ENCODE measurements around the gene PRUNE2.
"Not testable (repeated sequence)": the region's sequence is repeated elsewhere in the genome, so short reads cannot be mapped to it uniquely, and the experiment has no call there.

PRUNE2 gene

GRCh38 chr9:76744336-76744735 is 161.6 kb downstream of the PRUNE2 start:
- Histone ChIP-seq H3K36me3 (ENCODE audit: low read length) (no peaks in the 10 kb centered on the region), H3K9ac (ENCODE audit: low read length) (no peak overlapping the region), H3K9me2 (replicated peaks; ENCODE audit: insufficient read depth, low read length) (no peaks in the 10 kb centered on the region), H3K9me3 (ENCODE audit: insufficient read depth, low read length) (no peaks in the 10 kb centered on the region), H3F3A (ENCODE audit: insufficient read depth) (no peaks in the 10 kb centered on the region), H3K4me2 (ENCODE audit: low read depth, low read length, poor library complexity, severe bottlenecking) (no peak overlapping the region), H4K20me1 (ENCODE audit: low read depth, low read length) (no peaks in the 10 kb centered on the region), H3K27me3 (ENCODE audit: low read length) (no peaks in the 10 kb centered on the region), H3K79me2 (ENCODE audit: insufficient read depth, low read length) (no peaks in the 10 kb centered on the region), H3K4me3 (ENCODE audit: insufficient read depth, low read length, poor library complexity, severe bottlenecking) (no peak overlapping the region), H3K27ac (ENCODE audit: low read depth, low read length) (no peak overlapping the region), H2AFZ (ENCODE audit: low read depth, low read length, severe bottlenecking) (no peak overlapping the region)
- TF ChIP-seq EZH2phosphoT487 (conservative IDR thresholded peaks at IDR 0.05; ENCODE audit: low read length), result no peak
- no peak for TF ChIP-seq CTCF (IDR thresholded peaks at IDR 0.05; ENCODE audit: insufficient read depth, low read length, poor library complexity, severe bottlenecking)

- no peak overlapping the region for H3K9ac ChIP-seq (ENCODE audit: low read length)
- TF ChIP-seq CTCF (IDR thresholded peaks at IDR 0.05; ENCODE audit: insufficient read depth, low read length, poor library complexity, severe bottlenecking) (no peak), EZH2phosphoT487 (conservative IDR thresholded peaks at IDR 0.05; ENCODE audit: low read length) (no peak)
- H4K20me1 ChIP-seq (ENCODE audit: low read depth, low read length), result no peaks in the 10 kb centered on the region
- no peaks in the 10 kb centered on the region for H3K79me2 ChIP-seq (ENCODE audit: insufficient read depth, low read length)
- no peak overlapping the region for H3K4me2 ChIP-seq (ENCODE audit: low read depth, low read length, poor library complexity, severe bottlenecking)
- H2AFZ ChIP-seq (ENCODE audit: low read depth, low read length, severe bottlenecking), result no peak overlapping the region
- H3K27ac ChIP-seq (ENCODE audit: low read depth, low read length), result no peak overlapping the region
- H3K9me2 ChIP-seq (replicated peaks; ENCODE audit: insufficient read depth, low read length), result no peaks in the 10 kb centered on the region
- H3K36me3 ChIP-seq (ENCODE audit: low read length), result no peaks in the 10 kb centered on the region
- H3K9me3 ChIP-seq (ENCODE audit: insufficient read depth, low read length), result no peaks in the 10 kb centered on the region
- no peak overlapping the region for H3K4me3 ChIP-seq (ENCODE audit: insufficient read depth, low read length, poor library complexity, severe bottlenecking)
- no peaks in the 10 kb centered on the region for H3F3A ChIP-seq (ENCODE audit: insufficient read depth)
- H3K27me3 ChIP-seq (ENCODE audit: low read length), result no peaks in the 10 kb centered on the region
These were observed 162.0 kb downstream of the PRUNE2 start for GRCh38 chr9:76743931-76744330.

- H3K36me3 ChIP-seq (ENCODE audit: low read length); H4K20me1 ChIP-seq (ENCODE audit: low read depth, low read length); H3K4me3 ChIP-seq (ENCODE audit: insufficient read depth, low read length, poor library complexity, severe bottlenecking); H3K9me3 ChIP-seq (ENCODE audit: insufficient read depth, low read length); H3K9me2 ChIP-seq (replicated peaks; ENCODE audit: insufficient read depth, low read length); H3K79me2 ChIP-seq (ENCODE audit: insufficient read depth, low read length); H3K9ac ChIP-seq (ENCODE audit: low read length); H3F3A ChIP-seq (ENCODE audit: insufficient read depth); H2AFZ ChIP-seq (ENCODE audit: low read depth, low read length, severe bottlenecking); H3K27ac ChIP-seq (ENCODE audit: low read depth, low read length); H3K27me3 ChIP-seq (ENCODE audit: low read length); H3K4me2 ChIP-seq (ENCODE audit: low read depth, low read length, poor library complexity, severe bottlenecking): not testable (repeated sequence)
These were observed 163.0 kb downstream of the PRUNE2 start for GRCh38 chr9:76742890-76743289.

- H3K9ac ChIP-seq (ENCODE audit: low read length), result no peak overlapping the region
- H3K9me2 ChIP-seq (replicated peaks; ENCODE audit: insufficient read depth, low read length), result no peaks in the 10 kb centered on the region
- no peak overlapping the region for H3K4me3 ChIP-seq (ENCODE audit: insufficient read depth, low read length, poor library complexity, severe bottlenecking)
- H3K27ac ChIP-seq (ENCODE audit: low read depth, low read length), result no peak overlapping the region
- H3K27me3 ChIP-seq (ENCODE audit: low read length), result no peaks in the 10 kb centered on the region
- no peak for TF ChIP-seq CTCF (IDR thresholded peaks at IDR 0.05; ENCODE audit: insufficient read depth, low read length, poor library complexity, severe bottlenecking)
- no peak for TF ChIP-seq EZH2phosphoT487 (conservative IDR thresholded peaks at IDR 0.05; ENCODE audit: low read length)
- H3K79me2 ChIP-seq (ENCODE audit: insufficient read depth, low read length), result no peaks in the 10 kb centered on the region
- H4K20me1 ChIP-seq (ENCODE audit: low read depth, low read length), result no peaks in the 10 kb centered on the region
- H2AFZ ChIP-seq (ENCODE audit: low read depth, low read length, severe bottlenecking), result no peak overlapping the region
- no peaks in the 10 kb centered on the region for H3K9me3 ChIP-seq (ENCODE audit: insufficient read depth, low read length)
- H3F3A ChIP-seq (ENCODE audit: insufficient read depth), result no peaks in the 10 kb centered on the region
- no peaks in the 10 kb centered on the region for H3K36me3 ChIP-seq (ENCODE audit: low read length)
- no peak overlapping the region for H3K4me2 ChIP-seq (ENCODE audit: low read depth, low read length, poor library complexity, severe bottlenecking)
These were observed 164.4 kb downstream of the PRUNE2 start for GRCh38 chr9:76741524-76741923.
